GM20431 (cell line): ENCODE data around the gene CNNM1.

ENCODE experiments used
- in situ Hi-C: fragments of 300-500 bp; cut with MseI, MboI; formaldehyde crosslinking; loops from one replicate; pipeline ENCODE4 v1.15.0; 2020; ENCODE audit warnings: low sequenced_read_pairs; ENCODE audit not compliant: unreplicated experiment

CNNM1 gene

GRCh38 chr10:99331207-99331803 is 2.1 kb downstream of the CNNM1 start:
- in situ Hi-C loops = no loop called here

GRCh38 chr10:99337311-99337811 is 8.2 kb downstream of the CNNM1 start:
- in situ Hi-C loops = no loop called here

GRCh38 chr10:99337901-99338300 is 8.7 kb downstream of the CNNM1 start:
- in situ Hi-C loops = no loop called here

- in situ Hi-C loops = no loop called here
These were observed 9.9 kb downstream of the CNNM1 start for GRCh38 chr10:99339077-99339476.

- in situ Hi-C loops = no loop called here
These were observed 10.4 kb downstream of the CNNM1 start for GRCh38 chr10:99339563-99340047.

GRCh38 chr10:99340650-99341049 is 11.5 kb downstream of the CNNM1 start:
- in situ Hi-C loops = no loop called here

- in situ Hi-C loops = no loop called here
These were observed 12.1 kb downstream of the CNNM1 start for GRCh38 chr10:99341248-99341647.

- in situ Hi-C loops = no loop called here
These were observed 12.8 kb downstream of the CNNM1 start for GRCh38 chr10:99341860-99342490.

GRCh38 chr10:99343262-99343661 is 14.1 kb downstream of the CNNM1 start:
- in situ Hi-C loops = no loop called here

- in situ Hi-C loops = no loop called here
These were observed 15.6 kb downstream of the CNNM1 start for GRCh38 chr10:99344715-99345114.

- in situ Hi-C loops = no loop called here
These were observed 16.2 kb downstream of the CNNM1 start for GRCh38 chr10:99345350-99345749.

- in situ Hi-C loops = no loop called here
These were observed 17.1 kb downstream of the CNNM1 start for GRCh38 chr10:99346247-99346646.

- in situ Hi-C loops = no loop called here
These were observed 18.5 kb downstream of the CNNM1 start for GRCh38 chr10:99347672-99348071.

- in situ Hi-C loops = no loop called here
These were observed 24.0 kb downstream of the CNNM1 start for GRCh38 chr10:99353182-99353581.

- in situ Hi-C loops = no loop called here
These were observed 28.5 kb downstream of the CNNM1 start for GRCh38 chr10:99357691-99358090.

GRCh38 chr10:99358101-99358500 is 28.9 kb downstream of the CNNM1 start:
- in situ Hi-C loops = no loop called here

- in situ Hi-C loops = no loop called here
These were observed 31.8 kb downstream of the CNNM1 start for GRCh38 chr10:99360934-99361333.

GRCh38 chr10:99364125-99364524 is 35.0 kb downstream of the CNNM1 start:
- in situ Hi-C loops = no loop called here

- in situ Hi-C loops = no loop called here
These were observed 36.2 kb downstream of the CNNM1 start for GRCh38 chr10:99365311-99365710.

- in situ Hi-C loops = no loop called here
These were observed 36.6 kb downstream of the CNNM1 start for GRCh38 chr10:99365736-99366135.

- in situ Hi-C loops = no loop called here
These were observed 37.5 kb downstream of the CNNM1 start for GRCh38 chr10:99366666-99367065.

GRCh38 chr10:99368646-99369045 is 39.5 kb downstream of the CNNM1 start:
- in situ Hi-C loops = no loop called here
